HG03108 (cell line): ENCODE measurements around the gene C5.

Experiments
- ATAC-seq: cut with Tn5 transposase; IDR thresholded peaks from one replicate; pipeline ENCODE4 v1.9.1; 2021; ENCODE audit warnings: moderate library complexity; ENCODE audit not compliant: unreplicated experiment

The C5 gene

GRCh38 chr9:120944434-120944843 is 105.6 kb downstream of the C5 start:
- ATAC-seq: peak; percentile 97

DNA sequence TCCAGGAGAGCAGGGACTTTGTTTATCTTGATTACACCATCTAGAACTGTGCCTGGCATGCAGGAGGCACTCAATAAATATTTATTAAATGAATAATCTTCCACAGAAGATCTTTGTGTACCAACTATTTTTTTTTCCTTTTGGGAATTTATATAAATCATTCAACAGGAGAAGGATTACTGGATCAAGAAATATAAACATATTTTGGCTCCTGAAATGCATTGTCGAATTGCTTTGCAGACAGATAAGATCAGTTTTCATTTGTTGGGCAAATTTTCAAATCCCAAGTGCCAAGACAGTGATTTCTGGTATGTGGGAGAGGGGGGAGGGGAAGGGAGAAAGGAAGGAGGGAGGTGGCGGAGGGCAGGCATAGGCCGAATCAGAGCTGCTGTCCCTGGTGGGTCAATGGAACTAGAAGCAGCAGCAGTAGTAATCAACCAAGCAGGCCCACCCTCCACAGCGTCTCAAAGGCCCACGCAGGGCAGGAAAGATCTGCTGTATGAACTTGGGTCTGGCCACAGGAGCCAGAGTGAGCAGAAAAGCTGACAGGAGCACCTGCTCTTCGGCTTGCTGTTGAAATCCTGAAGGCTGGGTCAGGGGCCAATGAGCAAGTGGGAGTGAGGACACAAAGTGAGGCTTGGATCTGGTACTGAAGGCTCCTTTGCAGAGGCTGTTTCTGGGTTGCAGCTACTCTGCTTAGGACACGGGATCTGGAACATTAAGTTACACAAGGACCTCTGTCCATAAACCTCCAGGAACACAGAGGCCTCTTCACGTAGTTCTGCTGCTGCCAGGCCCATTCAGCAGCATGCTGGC is 107.7 kb downstream of the C5 start:
- no peak for ATAC-seq

- no peak for ATAC-seq
Measured at GRCh38 chr9:120941046-120941770, 108.9 kb downstream of the C5 start.

GRCh38 chr9:120940573-120940972 is 109.5 kb downstream of the C5 start:
- ATAC-seq: no peak

GRCh38 chr9:120938851-120939250 is 111.2 kb downstream of the C5 start:
- no peak for ATAC-seq

- no peak for ATAC-seq
Measured at GRCh38 chr9:120937596-120937995, 112.5 kb downstream of the C5 start.

DNA sequence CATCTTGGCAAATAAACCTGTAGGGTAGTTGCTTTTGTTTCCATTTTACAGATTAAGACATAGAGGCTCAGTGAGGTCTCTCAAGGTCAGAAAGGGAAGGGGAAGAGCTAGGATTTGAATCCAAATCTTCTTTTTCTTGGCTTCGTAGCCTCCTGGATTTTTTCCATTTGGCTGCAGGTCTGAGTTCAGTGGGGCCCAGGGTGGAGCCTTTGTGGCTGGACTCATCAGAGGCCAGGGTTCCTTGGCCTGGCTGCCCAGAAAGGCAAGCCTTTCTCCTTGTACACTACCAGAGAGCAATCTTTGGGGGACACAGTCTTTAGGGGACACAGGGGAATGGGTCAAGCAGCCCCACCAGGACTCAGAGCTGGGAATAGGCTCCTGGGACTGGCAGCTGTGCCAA is 112.9 kb downstream of the C5 start:
- ATAC-seq: no peak

DNA sequence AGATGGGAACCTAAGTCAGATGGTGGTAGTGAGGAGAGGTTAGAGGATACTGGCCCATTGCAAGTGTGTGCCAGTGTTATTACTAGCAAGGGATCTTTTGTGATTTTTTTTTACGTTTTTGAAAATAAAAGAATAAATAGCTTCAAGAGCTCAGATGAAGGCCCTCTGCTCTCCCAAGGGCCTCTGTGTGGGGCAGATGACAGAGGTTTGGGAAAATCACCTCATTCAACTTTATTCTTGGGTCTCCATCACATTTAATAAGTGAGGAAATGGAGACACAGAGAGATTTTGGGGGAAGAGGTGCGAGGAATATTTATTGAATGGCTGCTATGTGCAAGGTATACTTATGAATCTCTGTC is 113.3 kb downstream of the C5 start:
- ATAC-seq: no peak

GRCh38 chr9:120936011-120936763 is 113.9 kb downstream of the C5 start:
- peak; percentile 49 for ATAC-seq

GRCh38 chr9:120935383-120935857 is 114.7 kb downstream of the C5 start:
- ATAC-seq: peak; percentile 34

DNA sequence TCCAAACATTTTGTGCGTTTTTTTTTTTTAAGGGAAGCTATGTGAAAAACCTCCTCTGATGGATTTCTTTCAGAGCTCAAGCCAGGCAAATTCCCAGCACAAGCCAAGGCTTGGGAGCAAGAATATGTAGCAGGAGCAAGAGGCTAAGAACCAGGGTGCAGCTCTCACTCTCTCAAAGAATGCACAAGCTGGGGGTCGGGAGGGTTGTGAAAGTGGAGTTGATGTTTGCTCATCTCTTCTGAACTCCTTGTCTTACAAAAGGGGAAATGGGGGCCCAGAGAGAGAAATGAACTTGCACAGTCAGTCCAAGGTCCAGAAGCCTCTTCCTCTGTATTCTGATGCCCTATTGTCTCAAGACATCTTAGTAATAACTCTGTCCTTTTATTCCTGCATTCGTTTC is 115.8 kb downstream of the C5 start:
- no peak for ATAC-seq

- no peak for ATAC-seq
Measured at GRCh38 chr9:120933310-120934055, 116.6 kb downstream of the C5 start.

DNA sequence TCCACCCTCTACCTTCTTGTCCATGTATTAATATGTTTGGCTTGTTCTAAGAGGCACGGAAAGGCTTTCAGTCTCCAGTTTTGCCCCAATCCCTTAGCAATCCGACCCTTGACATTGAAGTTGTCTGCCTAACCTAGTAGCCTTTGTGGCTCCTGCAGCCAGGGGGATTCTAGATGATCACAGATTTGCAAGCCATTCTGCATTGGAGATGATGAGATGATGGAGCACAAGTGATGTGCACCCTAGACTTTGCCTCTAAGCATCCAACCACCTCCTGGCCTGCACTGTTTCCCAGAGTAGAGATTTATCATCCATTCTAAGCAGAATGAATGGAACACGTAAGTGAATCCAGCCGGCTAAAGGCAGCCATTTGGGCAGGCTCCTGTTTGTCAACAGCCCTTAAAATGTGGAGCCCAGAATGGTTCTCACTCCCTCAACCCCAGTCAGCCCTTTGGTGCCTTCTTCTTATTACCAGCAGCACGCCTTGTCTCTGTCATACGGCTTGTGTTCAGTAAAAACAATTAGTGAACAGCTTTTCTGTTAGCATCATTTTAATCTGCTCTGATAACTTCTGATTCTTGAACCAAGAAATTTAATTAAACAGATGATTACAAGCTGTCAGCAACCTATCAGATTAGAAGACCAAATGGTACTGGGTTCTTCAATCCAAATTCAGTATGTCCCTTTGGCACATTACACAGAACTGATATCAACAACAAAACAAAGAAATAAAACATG is 117.8 kb downstream of the C5 start:
- no peak for ATAC-seq

DNA sequence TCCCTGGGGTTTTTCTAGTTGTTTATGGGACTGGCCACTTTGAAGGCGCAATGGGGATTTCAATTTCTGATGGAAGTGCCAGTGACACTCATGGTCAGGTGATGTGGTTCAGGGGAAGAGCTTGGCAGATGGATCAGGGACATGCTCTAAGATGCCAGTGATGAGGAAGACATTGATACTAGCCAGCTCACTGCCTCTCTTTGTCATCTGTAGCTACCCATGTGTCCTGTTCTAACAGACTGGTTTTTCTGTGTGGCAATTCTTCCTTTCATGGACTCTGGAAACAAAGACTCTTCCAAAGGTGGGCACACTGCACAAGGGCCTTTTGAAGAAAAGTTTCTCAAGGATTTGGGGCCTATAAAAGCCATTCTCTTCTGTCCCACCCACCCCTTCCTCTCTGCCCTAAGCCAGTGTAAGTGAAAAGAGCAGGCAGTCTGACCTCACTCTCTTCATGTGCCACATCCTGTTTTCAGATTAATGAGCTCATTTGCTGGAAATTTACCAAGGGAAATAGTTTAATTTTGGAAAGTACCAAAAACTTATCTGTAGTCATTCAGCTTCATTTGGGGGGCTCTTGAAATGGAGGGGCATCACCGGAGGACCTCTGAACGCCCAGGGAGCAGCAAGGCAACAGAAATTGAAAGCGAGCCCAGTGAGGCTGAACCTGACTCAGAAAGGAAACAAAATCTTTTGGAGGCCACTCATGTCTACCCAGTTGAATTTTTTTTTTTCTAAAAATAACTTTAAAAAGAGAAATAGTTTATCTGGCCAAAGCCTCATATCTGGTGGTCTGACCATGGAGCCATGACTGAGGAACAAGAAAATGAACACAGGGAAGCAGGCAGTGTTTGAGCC is 118.6 kb downstream of the C5 start:
- ATAC-seq: peak; percentile 31

- no peak for ATAC-seq
Measured at GRCh38 chr9:120929229-120929791, 120.8 kb downstream of the C5 start.

DNA sequence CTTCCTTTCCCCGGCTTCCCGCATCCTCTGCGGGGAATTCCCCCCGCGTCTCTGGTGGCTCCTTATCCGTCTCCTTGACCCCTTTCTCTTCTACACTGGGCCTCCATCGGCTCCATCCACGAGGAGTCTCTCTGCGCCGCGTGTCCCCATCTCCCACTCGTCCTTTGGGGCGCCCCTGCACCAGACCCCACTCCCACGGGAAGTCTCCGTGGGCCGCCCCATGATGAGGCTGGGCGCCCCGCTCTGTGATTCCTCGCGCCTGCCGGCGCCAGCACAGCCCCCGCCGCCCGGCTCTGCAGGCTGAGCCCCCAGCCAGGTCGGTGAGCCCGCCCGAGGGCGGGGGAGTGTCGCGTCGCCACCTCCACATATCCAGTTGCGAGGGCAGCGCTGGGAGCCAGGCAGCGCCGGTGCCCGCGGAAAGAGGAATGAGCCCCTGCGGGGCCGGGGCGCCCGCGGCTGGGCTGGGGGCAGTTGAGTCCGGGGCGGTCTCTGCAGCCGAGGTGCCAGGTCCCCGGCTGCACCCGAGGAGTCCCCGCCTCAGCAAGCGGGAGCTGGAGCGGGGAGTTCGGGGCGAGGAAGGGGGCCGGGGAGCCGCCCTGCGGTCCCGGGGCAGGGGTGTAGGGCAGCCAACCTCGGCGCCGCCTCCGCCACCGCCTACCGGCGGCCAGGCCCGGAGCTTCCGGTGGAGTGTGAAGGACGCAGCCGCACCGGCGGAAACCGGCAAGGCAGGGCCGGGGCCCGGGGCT is 121.4 kb downstream of the C5 start:
- peak; percentile 32 for ATAC-seq

GRCh38 chr9:120928015-120928482 is 122.0 kb downstream of the C5 start:
- peak; percentile 2 for ATAC-seq
